Measurements from ENCODE around the gene MAGEB6B.
"Not testable (repeated sequence)": the region's sequence is repeated elsewhere in the genome, so short reads cannot be mapped to it uniquely, and the experiment has no call there.

MAGEB6B gene

DNA sequence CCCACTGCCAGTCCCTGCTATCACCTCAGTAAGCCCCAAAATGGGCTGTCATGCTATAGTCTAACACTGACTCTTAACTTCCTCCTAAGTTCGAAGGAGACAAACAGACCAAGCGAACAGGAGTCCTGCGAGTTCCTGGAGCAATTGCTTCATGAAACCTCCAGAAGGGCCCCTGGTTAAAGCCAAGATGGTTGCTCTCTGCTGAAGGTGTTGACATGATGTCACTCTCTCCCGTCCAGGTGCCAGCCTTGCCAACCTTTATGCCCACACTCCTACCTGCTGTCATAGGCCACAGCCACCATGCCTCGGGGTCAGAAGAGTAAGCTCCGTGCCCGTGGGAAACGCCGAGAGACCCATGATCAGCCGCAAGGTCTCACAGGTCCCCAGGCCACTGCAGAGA lies at the start of gene MAGEB6B:
Gene MAGEB6B (plus strand): TSS at position 301 of the 400 bp plus-strand sequence. CDS start 0 bp downstream, at position 301.
- no peak for TF ChIP-seq ZNF274 (IDR thresholded peaks at IDR 0.05; ENCODE audit: low read depth, low read length)
- no peak within 1 kb of the TSS for H3K4me3 ChIP-seq (ENCODE audit: low read length)

GRCh38 chrX:26138274-26138673 lies 22.1 kb upstream of the MAGEB6B start, which contains the start of gene MAGEB18:
TSS of gene MAGEB18 (plus strand) at chrX:26138343. CDS start at chrX:26138986, 643 bp downstream.
- H3K4me3 ChIP-seq (ENCODE audit: low read length): no peak within 1 kb of the TSS

GRCh38 chrX:26146024-26146423 lies 14.4 kb upstream of the MAGEB6B start:
- TF ChIP-seq ZNF274 (IDR thresholded peaks at IDR 0.05; ENCODE audit: low read depth, low read length): no peak
- H3K4me3 ChIP-seq (ENCODE audit: low read length): no peak overlapping the region

More at GRCh38 chrX:26138274-26138673, 22.1 kb upstream of the MAGEB6B start, which contains the start of gene MAGEB18:
- no peak for TF ChIP-seq ZNF274 (IDR thresholded peaks at IDR 0.05; ENCODE audit: low read depth, low read length)

DNA sequence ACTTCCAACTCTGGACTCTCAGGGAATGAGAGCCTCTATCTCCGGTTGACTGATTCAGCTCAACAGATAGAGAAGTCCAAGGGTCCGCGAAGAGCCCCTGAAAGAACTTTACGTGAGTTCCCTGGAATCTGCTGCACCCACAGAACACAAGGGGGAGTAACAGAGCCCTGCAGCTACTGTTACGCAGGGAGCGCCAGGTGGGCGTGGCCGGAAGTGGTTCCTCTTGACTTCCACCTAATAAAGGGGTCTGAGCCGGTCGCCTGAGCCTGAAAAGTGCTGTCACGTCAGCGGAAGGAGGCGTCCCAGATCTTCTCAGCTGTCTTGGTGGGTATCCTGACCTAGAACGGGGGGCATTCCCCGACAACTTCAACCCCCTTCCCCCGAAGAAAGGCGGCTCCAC lies 31.8 kb downstream of the MAGEB6B start, which contains the start of gene MAGEB6:
Gene MAGEB6 (plus strand): TSS at position 237 of the 400 bp plus-strand sequence. CDS start 1,407 bp downstream, outside the sequence.
- H3K4me3 ChIP-seq (ENCODE audit: low read length): no peak within 1 kb of the TSS
- no peak for TF ChIP-seq ZNF274 (IDR thresholded peaks at IDR 0.05; ENCODE audit: low read depth, low read length)

- no peak overlapping the region for H3K4me3 ChIP-seq (ENCODE audit: low read length)
- TF ChIP-seq ZNF274 (IDR thresholded peaks at IDR 0.05; ENCODE audit: low read depth, low read length): no peak
Measured at GRCh38 chrX:26203561-26203960, 43.2 kb downstream of the MAGEB6B start.

- not testable (repeated sequence) for H3K4me3 ChIP-seq (ENCODE audit: low read length)
Measured at GRCh38 chrX:26204717-26205116, 44.3 kb downstream of the MAGEB6B start.

DNA sequence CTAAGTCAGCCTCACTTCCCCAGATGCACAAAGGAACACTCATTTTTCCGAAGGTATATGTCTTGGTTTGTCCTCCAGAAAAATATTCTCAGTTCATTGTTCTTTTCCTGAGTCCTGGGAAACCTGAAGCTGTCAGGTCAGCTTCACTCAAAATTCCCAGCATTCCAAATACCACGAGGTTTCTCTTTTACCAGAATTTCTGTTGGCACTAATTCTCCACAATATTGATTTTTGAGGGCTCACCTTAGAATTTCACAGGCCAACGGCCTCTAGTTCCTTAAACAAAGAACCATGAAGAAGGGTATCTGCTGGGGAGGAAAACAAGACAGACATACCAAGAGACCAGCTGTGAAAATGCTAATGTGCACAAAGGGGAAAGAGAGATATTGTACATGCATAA lies 47.6 kb downstream of the MAGEB6B start:
- no peak for TF ChIP-seq ZNF274 (IDR thresholded peaks at IDR 0.05; ENCODE audit: low read depth, low read length)

More for the DNA sequence above, 47.6 kb downstream of the MAGEB6B start:
- H3K4me3 ChIP-seq (ENCODE audit: low read length): no peak overlapping the region
